GM21381 (cell line): Measurements from ENCODE around the gene CASTOR2.
"Not testable (repeated sequence)": the region's sequence is repeated elsewhere in the genome, so short reads cannot be mapped to it uniquely, and the experiment has no call there.

Experiments used
- ATAC-seq: cut with Tn5 transposase; IDR thresholded peaks from one replicate; pipeline ENCODE4 v1.9.1; 2021; ENCODE audit warnings: mild to moderate bottlenecking, moderate library complexity; ENCODE audit not compliant: unreplicated experiment

Gene CASTOR2

DNA sequence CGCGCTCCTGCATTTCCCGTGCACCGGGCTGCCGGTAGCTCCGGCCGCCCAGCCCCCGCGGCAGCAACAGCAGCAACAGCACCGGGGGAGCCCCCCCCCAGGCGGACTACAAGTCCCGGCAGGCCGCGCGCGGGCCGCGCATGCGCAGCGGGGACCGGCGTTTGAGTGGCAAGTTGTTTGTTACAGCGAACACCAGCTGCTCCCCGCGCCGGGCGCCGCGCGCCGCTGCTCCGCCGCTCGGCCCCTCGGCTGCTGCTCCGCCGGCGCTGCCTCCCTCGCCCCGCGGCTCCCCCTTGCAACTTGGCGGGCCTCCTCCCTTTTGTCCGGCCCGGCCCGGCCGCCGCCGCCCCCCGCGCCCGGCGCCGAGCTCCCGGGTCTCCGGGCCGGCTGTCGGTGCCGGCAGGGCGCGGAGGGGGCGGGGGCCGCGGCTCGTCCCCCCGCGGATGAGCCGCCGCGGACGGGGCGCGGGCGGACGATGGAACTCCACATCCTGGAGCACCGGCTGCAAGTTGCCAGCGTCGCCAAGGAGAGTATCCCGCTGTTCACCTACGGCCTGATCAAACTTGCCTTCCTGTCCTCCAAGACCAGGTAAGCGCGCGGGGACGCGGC lies at the start of gene CASTOR2:
TSS of gene CASTOR2 (plus strand) at position 195 of the 609 bp plus-strand sequence. CDS start at position 476, 281 bp downstream.
- ATAC-seq: peak; percentile 94

DNA sequence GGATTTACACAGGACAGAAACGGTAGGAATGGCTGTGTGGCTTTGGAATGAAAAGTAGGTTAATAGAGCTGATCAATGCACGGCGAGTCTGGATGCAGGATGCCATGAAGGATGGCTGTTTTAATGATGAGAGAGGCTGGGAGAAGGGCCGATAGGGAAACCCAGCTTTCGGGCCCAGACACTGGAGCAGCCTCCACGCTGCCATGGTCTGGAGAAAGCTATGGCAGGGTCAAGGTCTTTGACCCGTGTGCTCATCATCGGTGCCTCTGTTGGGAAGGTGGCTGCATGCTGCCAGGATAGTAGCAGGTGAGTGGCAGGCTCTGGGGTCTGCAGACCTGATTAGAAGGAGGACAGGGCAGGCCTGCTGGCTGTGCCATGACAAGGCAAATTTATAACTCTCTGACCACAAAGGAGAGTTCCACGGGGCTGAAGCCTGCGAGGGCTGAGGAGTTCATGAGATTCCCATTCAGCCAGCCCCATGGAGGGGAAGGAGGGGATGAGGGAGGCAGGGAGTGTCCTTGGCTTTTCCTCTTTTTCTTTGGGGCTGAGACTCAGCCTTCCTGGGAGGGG lies 42.1 kb upstream of the CASTOR2 start:
- ATAC-seq: not testable (repeated sequence)

DNA sequence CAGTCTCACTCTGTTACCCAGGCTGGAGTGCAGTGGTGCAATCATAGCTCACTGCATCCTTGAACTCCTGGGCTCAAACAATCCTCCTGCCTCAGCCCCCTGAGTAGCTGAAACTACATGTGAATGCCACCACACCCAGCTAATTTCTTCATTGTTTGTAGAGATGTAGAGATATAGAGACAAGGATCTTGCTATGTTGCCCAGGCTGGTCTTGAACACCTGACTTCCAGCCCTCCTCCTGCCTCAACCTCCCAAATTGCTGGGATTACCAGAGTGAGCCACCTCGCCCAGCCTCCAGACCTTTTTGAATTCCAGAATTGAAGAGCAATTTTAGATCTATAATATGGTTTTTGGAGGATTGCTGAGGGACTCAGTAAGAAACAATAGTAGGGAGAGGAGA lies 40.9 kb upstream of the CASTOR2 start:
- ATAC-seq: not testable (repeated sequence)

- not testable (repeated sequence) for ATAC-seq
Observed at GRCh38 chr7:74926968-74927367, 37.5 kb upstream of the CASTOR2 start.

GRCh38 chr7:74931563-74932328 lies 32.8 kb upstream of the CASTOR2 start:
- ATAC-seq: not testable (repeated sequence)

DNA sequence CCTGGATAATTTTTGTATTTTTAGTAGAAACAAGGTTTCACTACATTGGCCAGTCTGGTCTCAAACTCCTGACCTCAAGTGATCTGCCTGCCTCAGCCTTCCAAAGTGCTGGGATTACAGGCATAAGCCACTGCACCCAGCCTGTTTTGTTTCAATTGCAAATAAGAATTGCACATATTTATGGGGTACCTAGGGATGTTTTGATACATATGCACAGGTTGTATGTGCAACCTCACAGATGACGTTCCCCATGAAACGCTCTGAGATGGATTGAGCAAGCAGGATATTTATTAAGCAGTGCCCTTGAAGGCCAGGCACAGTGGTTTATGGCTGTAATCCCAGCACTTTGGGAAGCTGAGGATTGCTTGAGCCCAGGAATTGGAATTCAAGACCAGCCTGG lies 25.1 kb upstream of the CASTOR2 start:
- not testable (repeated sequence) for ATAC-seq

- ATAC-seq: not testable (repeated sequence)
Observed at GRCh38 chr7:74941302-74942069, 23.0 kb upstream of the CASTOR2 start.

DNA sequence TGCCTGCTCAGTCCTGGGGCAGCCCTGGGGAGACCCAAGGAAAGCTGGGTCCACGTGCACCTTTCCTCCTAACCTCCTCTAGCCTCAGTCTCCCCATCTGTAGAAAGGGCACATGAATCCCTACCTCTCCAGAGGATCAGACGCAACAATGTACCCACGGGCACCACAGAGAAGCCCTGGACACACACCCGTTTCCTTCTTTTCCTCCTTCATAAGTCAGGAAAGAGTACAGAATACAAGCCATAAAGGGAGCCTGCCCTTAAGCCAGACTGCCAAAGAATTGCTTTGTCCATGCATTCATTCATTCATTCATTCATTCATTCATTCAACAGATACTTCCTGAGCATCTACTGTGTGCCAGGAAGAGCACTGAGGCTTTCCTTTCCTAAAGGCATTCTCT lies 20.6 kb upstream of the CASTOR2 start:
- not testable (repeated sequence) for ATAC-seq

DNA sequence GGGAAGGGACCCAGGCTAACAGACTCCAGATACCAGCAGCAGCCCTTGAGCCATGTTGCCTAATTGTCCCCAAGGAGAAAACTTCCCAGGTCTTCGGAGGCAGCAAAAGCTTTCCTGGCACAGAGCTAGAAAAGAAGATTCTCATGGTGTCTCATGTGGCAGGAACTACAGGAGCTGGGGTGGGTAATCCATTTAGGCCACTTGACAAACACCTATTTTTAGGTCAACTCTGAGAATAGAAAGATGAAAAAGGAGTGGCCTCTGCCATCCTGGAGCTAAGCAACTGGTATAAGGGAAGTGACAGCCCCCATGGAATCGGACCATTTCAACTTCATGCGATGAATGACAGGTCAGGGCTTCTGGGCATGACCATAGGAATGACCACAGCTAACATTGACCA lies 16.8 kb upstream of the CASTOR2 start:
- not testable (repeated sequence) for ATAC-seq

DNA sequence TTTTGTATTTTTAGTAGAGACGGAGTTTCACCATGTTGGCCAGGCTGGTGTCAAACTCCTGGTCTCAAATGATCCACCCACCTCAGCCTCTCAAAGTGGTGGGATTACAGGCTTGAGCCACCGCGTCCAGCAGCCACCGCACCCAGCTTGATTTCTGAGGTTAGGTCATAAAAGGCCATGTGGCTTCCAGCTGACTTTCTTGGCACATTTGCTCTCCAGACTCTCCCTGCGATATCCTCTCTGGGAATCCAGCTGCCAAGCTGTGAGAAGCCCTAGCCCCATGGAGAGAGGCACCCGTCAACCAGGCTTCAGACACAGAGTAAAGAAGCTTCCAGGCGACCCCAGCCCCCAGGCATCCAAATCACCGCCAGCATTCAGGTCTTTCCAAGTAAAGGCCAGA lies 10.7 kb upstream of the CASTOR2 start:
- ATAC-seq: not testable (repeated sequence)

DNA sequence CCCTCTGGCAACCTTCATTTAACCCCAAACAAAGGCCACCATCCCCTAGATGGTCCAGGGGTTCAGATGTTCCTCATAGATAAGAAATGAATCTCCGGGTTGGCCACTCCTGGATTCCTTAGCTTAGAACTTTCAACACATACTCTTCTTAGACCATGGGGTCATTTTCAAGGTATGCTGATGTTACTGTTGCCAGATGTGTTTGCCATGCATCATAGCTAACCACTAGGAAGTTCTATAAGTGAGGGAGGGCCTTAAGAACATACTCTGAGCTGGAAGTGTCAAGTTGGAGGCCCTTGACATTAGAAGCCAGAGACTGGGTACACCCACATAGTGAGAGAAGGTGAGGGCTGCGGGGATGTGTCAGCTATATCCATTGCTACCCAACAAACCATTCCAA lies 6.2 kb upstream of the CASTOR2 start:
- not testable (repeated sequence) for ATAC-seq

DNA sequence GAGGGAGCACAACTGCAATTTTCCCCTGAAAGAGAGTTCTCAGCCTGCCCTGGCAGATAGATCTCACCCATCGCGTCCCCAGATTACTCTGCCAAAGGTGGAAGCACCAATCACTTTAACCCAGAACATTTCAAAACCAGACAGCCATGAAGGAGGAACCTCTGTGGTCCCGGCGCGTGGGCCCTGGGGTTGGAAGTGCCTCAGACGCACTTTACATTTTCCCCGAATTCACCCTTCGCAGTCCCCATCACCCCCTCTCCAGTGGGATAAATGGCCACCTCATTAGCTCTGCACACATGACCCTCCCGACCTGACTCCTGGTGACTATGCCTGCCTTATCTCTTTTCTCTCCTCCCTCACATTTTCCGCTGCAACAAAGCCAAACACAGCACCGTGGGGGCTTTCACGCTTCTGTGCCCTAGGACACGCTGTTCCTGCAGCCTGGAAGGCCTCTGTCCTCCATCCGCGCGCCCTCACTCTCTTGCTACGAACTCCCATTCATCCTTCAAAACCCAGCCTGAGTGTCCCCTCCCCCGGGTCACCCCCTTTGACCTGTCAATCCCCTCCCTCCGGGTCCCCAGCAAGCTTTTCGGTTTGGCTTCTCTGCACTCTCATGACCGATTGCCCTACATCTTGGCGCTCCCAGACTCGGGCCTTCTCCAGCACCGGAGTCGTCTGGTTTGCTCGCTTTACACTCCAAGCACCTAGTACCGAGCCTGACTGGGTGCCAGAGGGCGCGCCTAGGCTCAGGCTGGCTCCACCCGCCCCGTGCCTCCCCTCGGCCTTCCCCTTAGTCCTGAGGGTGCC lies 598 bp upstream of the CASTOR2 start:
- ATAC-seq: not testable (repeated sequence)

- not testable (repeated sequence) for ATAC-seq
Observed at GRCh38 chr7:74966208-74966854, 1.8 kb downstream of the CASTOR2 start.

DNA sequence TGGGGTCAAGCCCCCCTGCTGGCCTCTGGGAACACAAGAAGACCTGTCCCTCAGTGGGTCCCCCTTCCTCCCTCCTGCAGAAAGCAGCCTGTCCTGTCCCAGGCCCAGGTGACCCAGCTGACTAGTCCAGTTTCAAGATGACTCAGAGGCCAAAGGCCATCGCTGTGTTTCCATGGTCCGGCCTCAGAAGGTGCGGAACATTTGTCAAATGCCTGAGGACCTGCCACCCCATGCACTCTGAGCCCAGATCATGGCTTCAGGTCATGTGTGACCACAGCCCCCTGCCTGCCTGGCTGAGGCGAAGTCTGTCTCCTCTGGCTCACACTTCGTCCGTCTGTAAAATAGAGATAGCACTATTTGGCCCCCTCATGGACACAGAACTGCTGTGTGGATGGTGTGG lies 2.4 kb downstream of the CASTOR2 start:
- ATAC-seq: not testable (repeated sequence)

GRCh38 chr7:74971431-74971830 lies 6.9 kb downstream of the CASTOR2 start:
- not testable (repeated sequence) for ATAC-seq

- not testable (repeated sequence) for ATAC-seq
Observed at GRCh38 chr7:74972377-74972776, 7.9 kb downstream of the CASTOR2 start.

DNA sequence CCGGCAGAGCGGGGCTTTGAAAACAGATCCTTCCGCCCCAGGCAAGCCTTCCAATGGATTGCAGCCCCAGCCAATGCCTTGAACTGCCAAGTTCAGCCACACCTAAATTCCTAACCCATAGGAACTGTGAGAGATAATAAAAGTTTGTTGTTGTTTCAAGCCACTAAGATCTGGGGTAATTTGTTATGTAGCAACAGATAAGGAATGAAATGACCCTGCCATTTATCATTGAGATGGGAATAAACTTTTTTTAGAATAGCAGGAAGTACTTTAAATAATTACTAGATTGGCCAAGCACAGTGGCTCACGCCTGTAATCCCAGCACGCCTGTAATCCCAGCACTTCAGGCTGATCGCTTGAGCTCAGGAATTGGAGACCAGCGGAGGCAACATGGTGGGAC lies 11.5 kb downstream of the CASTOR2 start:
- not testable (repeated sequence) for ATAC-seq

DNA sequence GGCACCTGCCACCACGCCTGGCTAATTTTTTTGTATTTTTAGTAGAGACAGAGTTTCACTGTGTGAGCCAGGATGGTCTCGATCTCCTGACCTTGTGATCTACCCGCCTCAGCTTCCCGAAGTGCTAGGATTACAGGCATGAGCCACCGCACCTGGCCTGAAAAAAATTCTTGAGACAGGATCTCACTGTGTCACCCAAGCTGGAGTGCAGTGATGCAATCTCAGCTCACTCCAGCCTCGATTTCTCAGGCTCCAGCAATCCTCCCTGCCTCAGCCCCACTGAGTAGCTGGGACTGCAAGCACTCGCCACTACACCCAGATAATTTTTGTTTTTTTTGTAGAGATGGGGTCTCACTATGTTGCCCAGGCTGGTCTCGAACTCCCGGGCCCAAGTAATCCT lies 13.0 kb downstream of the CASTOR2 start:
- ATAC-seq: not testable (repeated sequence)

DNA sequence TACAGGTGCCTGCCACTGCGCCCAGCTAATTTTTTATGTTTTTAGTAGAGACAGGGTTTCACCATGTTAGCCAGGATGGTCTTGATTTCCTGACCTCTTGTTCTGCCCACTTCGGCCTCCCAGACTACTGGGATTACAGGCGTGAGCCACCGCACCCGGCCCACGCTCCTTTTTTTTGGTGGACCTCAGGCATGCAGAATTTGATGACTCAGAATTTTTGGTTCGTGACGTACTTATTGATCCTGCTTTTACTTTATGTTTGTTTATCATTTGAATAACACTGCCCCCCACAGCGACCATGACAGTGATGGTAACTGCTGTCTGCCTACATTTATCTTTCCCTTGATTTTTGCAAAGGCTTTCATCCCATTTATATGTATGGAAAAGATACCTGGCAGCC lies 23.9 kb downstream of the CASTOR2 start:
- ATAC-seq: not testable (repeated sequence)

GRCh38 chr7:74993121-74993520 lies 28.6 kb downstream of the CASTOR2 start:
- no peak for ATAC-seq
